ENCODE results near the gene SCG5. TPM values are rescaled to one million over a fixed set of nuclear protein-coding genes. Genes with fewer than 3 reads are reported as not detected.

Gene SCG5
- polyA plus RNA-seq, 6 donors from 2014 or later = 0.39 TPM; not detected in 5

- Mint-ChIP-seq H3K27me3 (peaks cover 28 to 61% (median 56%) of the 10 kb centered on the region in 3 donors), H3K36me3 (no peaks in the 10 kb centered on the region), H3K4me1 (peaks cover 0 to 4% (median 0%) of the 10 kb centered on the region in 3 donors), H3K9me3 (peaks cover 0 to 25% (median 13%) of the 10 kb centered on the region in 7 donors), H3K4me3 (peak overlapping the region in 2 of 8 donors; percentile 20 to 55), H3K27ac (no peak overlapping the region)
- no peak for DNase-seq
- ATAC-seq (ENCODE audit: low read depth in 2 of 2) = no peak
These were observed 88.3 kb downstream of the SCG5 start for GRCh38 chr15:32729700-32730395.

DNA sequence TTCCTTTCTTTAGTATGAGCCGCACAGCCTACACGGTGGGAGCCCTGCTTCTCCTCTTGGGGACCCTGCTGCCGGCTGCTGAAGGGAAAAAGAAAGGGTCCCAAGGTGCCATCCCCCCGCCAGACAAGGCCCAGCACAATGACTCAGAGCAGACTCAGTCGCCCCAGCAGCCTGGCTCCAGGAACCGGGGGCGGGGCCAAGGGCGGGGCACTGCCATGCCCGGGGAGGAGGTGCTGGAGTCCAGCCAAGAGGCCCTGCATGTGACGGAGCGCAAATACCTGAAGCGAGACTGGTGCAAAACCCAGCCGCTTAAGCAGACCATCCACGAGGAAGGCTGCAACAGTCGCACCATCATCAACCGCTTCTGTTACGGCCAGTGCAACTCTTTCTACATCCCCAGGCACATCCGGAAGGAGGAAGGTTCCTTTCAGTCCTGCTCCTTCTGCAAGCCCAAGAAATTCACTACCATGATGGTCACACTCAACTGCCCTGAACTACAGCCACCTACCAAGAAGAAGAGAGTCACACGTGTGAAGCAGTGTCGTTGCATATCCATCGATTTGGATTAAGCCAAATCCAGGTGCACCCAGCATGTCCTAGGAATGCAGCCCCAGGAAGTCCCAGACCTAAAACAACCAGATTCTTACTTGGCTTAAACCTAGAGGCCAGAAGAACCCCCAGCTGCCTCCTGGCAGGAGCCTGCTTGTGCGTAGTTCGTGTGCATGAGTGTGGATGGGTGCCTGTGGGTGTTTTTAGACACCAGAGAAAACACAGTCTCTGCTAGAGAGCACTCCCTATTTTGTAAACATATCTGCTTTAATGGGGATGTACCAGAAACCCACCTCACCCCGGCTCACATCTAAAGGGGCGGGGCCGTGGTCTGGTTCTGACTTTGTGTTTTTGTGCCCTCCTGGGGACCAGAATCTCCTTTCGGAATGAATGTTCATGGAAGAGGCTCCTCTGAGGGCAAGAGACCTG is 89.5 kb downstream of the SCG5 start:
- Mint-ChIP-seq H3K27ac (no peak overlapping the region), H3K36me3 (no peaks in the 10 kb centered on the region), H3K27me3 (peaks cover 28 to 71% (median 46%) of the 10 kb centered on the region in 3 donors), H3K9me3 (peaks cover 0 to 16% (median 9%) of the 10 kb centered on the region in 7 donors), H3K4me1 (peaks cover 0 to 4% (median 0%) of the 10 kb centered on the region in 3 donors), H3K4me3 (peak overlapping the region in 5 of 8 donors; percentile 10 to 50 (median 33))
- no peak for DNase-seq
- peak; percentile 42 to 58 for ATAC-seq (ENCODE audit: low read depth in 2 of 2)

GRCh38 chr15:32732574-32733157 is 91.2 kb downstream of the SCG5 start:
- no peak for ATAC-seq (ENCODE audit: low read depth in 2 of 2)

GRCh38 chr15:32733281-32733680 is 91.8 kb downstream of the SCG5 start:
- ATAC-seq (ENCODE audit: low read depth in 2 of 2) = no peak
- DNase-seq = no peak
- H3K27me3 Mint-ChIP-seq = peaks cover 32 to 63% (median 33%) of the 10 kb centered on the region in 3 donors
- no peak overlapping the region for H3K4me3 Mint-ChIP-seq
- no peaks in the 10 kb centered on the region for H3K36me3 Mint-ChIP-seq
- H3K4me1 Mint-ChIP-seq = peaks cover 0 to 4% (median 0%) of the 10 kb centered on the region in 3 donors
- H3K27ac Mint-ChIP-seq = no peak overlapping the region
- peaks cover 0 to 4% (median 0%) of the 10 kb centered on the region in 7 donors for H3K9me3 Mint-ChIP-seq

More at GRCh38 chr15:32732574-32733157, 91.2 kb downstream of the SCG5 start:
- H3K4me1 Mint-ChIP-seq = peaks cover 0 to 4% (median 0%) of the 10 kb centered on the region in 3 donors
- no peaks in the 10 kb centered on the region for H3K36me3 Mint-ChIP-seq
- H3K27me3 Mint-ChIP-seq = peaks cover 32 to 63% (median 36%) of the 10 kb centered on the region in 3 donors
- H3K9me3 Mint-ChIP-seq = peaks cover 0 to 7% (median 0%) of the 10 kb centered on the region in 7 donors
- DNase-seq = no peak
- no peak overlapping the region for H3K4me3 Mint-ChIP-seq
- no peak overlapping the region for H3K27ac Mint-ChIP-seq

DNA sequence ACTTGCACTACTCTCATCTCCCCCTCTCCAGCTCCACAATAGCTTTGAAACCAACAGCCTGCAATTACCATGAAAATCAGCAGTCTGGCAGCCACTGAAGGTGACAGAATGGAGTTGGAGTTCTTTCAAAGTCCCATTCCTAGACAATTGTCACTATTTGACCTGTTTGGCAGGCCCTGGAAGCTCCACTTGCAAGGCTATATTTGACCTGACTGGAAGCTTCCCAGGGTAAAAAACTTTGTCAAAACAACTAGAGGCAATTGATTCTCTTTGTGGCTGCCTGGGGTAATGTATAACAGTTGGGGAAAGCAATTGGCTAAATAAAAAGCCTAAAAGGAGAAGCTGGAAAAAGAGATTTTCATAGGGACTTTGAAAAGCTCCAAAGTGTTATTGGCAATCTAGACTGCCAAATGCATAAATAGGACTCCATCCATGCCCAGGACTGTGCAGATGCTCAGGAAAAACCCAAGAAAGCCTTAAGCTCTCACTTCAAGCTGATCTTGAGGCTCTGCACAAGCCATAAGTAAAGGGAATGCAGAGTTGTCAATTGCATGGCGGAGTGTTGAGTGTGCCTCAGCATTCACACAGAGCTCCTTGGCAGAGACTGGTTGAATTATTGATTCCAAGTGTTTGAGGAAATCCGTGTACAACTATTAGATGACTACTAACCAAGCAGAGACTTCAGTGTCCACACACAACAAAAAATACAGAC is 94.6 kb downstream of the SCG5 start:
- ATAC-seq (ENCODE audit: low read depth in 2 of 2) = no peak
- Mint-ChIP-seq H3K9me3 (peaks cover 7 to 19% (median 9%) of the 10 kb centered on the region in 7 donors), H3K36me3 (peaks cover 0 to 10% of the 10 kb centered on the region in 2 donors), H3K27me3 (peaks cover 25 to 46% (median 30%) of the 10 kb centered on the region in 3 donors), H3K4me1 (no peaks in the 10 kb centered on the region), H3K27ac (no peak overlapping the region), H3K4me3 (no peak overlapping the region)
- DNase-seq = no peak

- Mint-ChIP-seq H3K4me3 (no peak overlapping the region), H3K9me3 (peaks cover 7 to 25% (median 9%) of the 10 kb centered on the region in 7 donors), H3K4me1 (no peaks in the 10 kb centered on the region), H3K36me3 (peaks cover 0 to 10% of the 10 kb centered on the region in 2 donors), H3K27ac (no peak overlapping the region), H3K27me3 (peaks cover 25 to 41% (median 30%) of the 10 kb centered on the region in 3 donors)
- ATAC-seq (ENCODE audit: low read depth in 2 of 2) (no peak), DNase-seq (no peak)
These were observed 95.2 kb downstream of the SCG5 start for GRCh38 chr15:32736701-32737061.

GRCh38 chr15:32737304-32737703 is 95.8 kb downstream of the SCG5 start:
- DNase-seq (no peak), ATAC-seq (ENCODE audit: low read depth in 2 of 2) (no peak)
- Mint-ChIP-seq H3K9me3 (peaks cover 7 to 31% (median 9%) of the 10 kb centered on the region in 7 donors), H3K27ac (peak overlapping the region in 1 of 6 donors; percentile 63), H3K4me1 (no peaks in the 10 kb centered on the region), H3K36me3 (peaks cover 0 to 10% of the 10 kb centered on the region in 2 donors), H3K27me3 (peaks cover 22 to 35% (median 32%) of the 10 kb centered on the region in 3 donors), H3K4me3 (no peak overlapping the region)

- Mint-ChIP-seq H3K27me3 (peaks cover 16 to 38% (median 24%) of the 10 kb centered on the region in 3 donors), H3K4me1 (no peaks in the 10 kb centered on the region)
- no peak for ATAC-seq (ENCODE audit: low read depth in 2 of 2)
These were observed 97.2 kb downstream of the SCG5 start for GRCh38 chr15:32738666-32739065.

GRCh38 chr15:32739522-32740063 is 98.1 kb downstream of the SCG5 start:
- Mint-ChIP-seq H3K4me1 (no peaks in the 10 kb centered on the region), H3K27ac (no peak overlapping the region), H3K9me3 (peaks cover 7 to 35% (median 10%) of the 10 kb centered on the region in 7 donors), H3K27me3 (peaks cover 13 to 33% (median 19%) of the 10 kb centered on the region in 3 donors), H3K36me3 (peaks cover 0 to 10% of the 10 kb centered on the region in 2 donors), H3K4me3 (no peak overlapping the region)
- no peak for ATAC-seq (ENCODE audit: low read depth in 2 of 2)
- no peak for DNase-seq

More at GRCh38 chr15:32738666-32739065, 97.2 kb downstream of the SCG5 start:
- DNase-seq = no peak
- no peak overlapping the region for H3K27ac Mint-ChIP-seq
- peaks cover 0 to 10% of the 10 kb centered on the region in 2 donors for H3K36me3 Mint-ChIP-seq
- peaks cover 7 to 35% (median 10%) of the 10 kb centered on the region in 7 donors for H3K9me3 Mint-ChIP-seq
- H3K4me3 Mint-ChIP-seq = no peak overlapping the region

DNA sequence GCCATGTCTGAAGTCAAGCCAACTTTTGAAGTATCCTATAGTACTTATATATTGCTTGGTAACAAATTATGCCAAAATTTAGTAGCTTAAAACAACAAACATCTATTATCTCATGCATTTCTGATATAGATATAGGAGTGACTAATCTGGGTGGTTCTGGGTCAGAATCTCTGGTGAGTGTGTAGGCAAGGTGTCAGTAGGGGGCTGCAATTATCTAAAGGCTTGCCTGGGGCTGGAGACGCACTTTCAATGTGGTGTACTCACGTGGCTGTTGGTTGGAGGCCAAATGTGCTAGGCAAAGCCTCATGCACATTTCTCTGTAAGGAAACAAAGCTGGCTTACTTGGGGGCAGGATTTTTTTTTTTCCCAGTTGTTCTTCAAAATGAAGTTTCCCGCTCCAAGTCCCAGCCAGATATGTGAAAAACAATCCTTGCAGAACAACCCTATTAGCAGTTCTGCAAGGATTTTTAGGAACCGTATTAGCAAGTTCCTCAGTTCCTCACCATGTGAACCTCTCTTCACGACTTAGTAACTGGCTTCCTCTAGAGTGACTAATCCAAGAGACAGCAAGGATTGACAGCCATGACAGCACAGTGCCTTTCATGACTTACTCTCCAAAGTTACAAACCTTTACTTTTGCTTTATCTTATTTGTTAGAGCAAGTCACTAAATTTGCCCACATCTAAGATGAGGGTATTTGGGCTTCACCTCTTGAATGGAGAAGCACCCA is 102.1 kb downstream of the SCG5 start:
- Mint-ChIP-seq H3K4me1 (no peaks in the 10 kb centered on the region), H3K9me3 (peaks cover 7 to 35% (median 10%) of the 10 kb centered on the region in 7 donors), H3K27me3 (peaks cover 6 to 36% (median 17%) of the 10 kb centered on the region in 3 donors), H3K27ac (no peak overlapping the region), H3K36me3 (peaks cover 0 to 10% of the 10 kb centered on the region in 2 donors), H3K4me3 (no peak overlapping the region)
- no peak for ATAC-seq (ENCODE audit: low read depth in 2 of 2)
- DNase-seq = no peak

GRCh38 chr15:32746116-32746857 is 104.8 kb downstream of the SCG5 start:
- Mint-ChIP-seq H3K27me3 (peaks cover 8 to 27% (median 14%) of the 10 kb centered on the region in 3 donors), H3K4me1 (no peaks in the 10 kb centered on the region), H3K4me3 (no peak overlapping the region), H3K27ac (no peak overlapping the region), H3K9me3 (peaks cover 0 to 14% (median 2%) of the 10 kb centered on the region in 7 donors), H3K36me3 (no peaks in the 10 kb centered on the region)
- DNase-seq (no peak), ATAC-seq (ENCODE audit: low read depth in 2 of 2) (no peak)

Data from naive B cell (primary cell).